HG02981 (cell line): ENCODE data around the gene EIF3J.
"Not testable (repeated sequence)": the region's sequence is repeated elsewhere in the genome, so short reads cannot be mapped to it uniquely, and the experiment has no call there.

Experiments used
- ATAC-seq: cut with Tn5 transposase; IDR thresholded peaks from one replicate; pipeline ENCODE4 v1.9.1; 2021; ENCODE audit warnings: mild to moderate bottlenecking, moderate library complexity; ENCODE audit not compliant: unreplicated experiment

Gene EIF3J

DNA sequence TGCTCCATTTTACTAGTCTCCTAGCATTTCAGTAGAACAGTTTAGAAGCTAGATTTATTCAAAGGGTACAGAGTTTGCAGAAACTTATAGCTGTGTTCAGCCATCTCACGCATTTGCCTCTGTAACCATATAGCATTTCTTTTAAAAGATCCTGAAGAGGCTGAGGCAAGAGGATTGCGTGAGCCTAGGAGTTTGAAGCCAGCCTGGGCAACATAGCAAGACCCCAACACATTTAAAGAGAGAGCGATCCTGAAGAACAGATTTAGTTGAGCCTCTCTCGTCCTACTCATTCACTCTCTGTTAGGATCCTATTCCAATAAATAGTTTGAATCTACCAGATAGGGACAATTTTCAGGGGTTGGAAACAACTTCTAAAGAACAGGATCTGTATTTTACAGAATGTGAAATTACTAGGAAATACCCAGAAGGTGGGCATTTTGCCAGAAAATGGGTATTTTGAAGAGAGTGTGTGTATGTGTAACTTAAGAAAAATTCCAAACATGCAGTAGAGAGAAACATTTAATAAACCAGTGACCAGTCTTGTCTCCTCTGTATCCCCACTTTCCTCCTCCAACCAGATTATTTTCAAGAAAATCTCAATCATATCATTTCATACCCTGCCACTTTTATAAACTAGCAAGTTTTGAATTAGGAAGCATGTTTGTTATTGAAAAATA lies 4.5 kb downstream of the EIF3J start:
- no peak for ATAC-seq

DNA sequence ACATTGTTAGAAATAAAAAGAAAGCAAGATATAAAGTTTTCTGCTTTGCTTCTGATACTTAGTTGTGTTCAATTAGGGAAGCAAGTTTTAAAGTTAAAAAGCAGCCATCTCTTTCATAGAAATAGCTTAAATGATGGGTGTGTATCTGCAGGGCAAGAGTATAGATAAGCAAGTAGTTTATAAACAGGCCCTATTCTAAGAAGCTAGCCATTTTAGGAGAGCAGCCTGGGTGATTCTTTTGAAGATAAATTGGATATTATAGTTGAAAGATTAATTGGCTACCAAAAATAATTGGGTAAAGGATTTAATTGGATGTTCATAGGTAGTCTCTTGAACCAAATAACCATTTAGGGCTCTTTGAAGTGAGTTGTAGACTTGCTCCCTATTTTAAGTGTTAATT lies 5.6 kb downstream of the EIF3J start:
- ATAC-seq: no peak

DNA sequence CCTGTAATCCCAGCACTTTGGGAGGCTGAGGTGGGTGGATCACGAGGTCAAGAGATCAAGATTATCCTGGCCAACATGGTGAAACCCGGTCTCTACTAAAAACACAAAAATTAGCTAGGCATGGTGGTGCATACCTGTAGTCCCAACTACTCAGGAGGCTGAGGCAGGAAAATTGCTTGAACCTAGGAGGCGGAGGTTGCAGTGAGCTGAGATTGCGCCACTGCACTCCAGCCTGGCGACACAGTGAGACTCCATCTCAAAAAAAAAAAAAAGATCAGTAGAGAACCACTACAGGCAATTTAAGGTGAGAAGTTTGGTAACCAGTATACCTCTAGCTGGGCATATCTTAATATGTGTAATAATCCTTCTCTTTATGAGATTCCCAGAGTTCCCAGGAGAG lies 7.8 kb downstream of the EIF3J start:
- ATAC-seq: not testable (repeated sequence)

DNA sequence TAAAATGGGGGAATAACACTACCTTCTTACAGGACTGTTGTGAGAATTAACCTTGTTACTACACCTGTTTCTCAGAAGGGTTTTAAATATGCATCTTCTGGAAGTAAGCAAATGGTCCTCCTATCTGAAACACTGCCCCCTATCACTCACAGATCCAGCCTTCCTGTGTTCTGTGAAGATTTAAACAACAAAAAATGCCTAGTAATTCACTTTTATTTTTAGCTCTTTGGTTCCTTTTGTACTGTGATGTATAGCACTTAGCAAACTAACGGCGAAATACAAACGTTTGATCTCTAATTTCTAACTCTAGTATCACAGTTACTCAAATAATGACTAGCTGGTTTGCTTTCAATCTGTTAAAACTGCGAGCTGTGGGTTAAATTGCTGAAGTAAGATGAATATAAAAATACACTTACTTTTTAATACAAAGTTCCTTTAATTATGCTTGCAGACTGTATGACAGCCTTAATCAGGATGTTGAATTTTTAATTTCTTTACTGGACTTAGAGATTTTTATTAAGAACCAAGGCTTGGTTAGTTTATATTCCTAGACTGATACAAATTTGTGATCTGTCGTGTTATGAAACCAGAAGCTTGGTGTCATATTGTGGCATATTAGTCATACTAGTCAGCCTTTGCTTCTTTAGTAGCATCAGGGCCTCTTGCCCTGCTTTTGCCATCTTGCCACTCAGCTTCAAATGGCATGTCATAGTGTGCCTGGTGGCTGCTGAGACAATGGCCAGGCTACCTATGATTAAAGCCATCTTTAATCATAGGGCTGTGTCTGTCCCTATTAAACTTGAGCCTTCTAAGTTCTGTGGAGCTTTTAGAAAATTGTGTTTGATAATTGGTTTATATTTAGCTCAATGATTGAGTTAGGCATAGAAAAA lies 9.2 kb downstream of the EIF3J start:
- ATAC-seq: peak; percentile 85

DNA sequence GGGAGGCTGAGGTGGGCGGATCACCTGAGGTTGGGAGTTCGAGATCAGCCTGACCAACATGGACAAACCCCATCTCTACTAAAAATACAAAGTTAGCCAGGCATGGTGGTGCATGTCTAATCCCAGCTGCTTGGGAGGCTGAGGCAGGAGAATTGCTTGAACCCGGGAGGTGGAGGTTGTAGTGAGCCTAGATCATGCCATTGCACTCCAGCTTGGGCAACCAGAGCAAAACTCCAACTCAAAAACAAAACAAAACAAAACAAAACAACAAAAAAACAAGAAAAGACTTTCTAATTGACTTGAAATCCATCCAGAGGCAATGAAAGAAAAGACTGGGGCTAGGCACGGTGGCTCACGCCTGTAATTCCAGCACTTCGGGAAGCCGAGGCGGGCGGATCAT lies 12.2 kb downstream of the EIF3J start:
- ATAC-seq: not testable (repeated sequence)

DNA sequence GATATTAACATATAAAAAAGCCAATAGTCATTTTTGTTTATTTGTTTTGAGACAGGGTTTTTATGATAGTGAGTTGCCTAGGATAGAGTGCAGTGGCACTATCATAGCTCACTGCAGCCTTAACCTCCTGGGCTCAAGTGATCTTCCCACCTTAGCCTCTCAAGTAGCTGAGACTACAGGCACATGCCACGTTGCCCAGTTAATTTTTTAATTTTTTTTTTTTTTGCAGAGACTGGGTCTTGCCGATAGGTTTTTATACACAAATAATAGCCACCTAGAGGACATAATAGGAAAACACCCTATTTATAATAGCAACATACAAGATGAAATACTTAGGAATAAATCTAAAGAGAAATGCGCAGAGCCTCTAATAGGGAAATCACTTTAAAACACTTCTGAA lies 13.3 kb downstream of the EIF3J start:
- no peak for ATAC-seq

DNA sequence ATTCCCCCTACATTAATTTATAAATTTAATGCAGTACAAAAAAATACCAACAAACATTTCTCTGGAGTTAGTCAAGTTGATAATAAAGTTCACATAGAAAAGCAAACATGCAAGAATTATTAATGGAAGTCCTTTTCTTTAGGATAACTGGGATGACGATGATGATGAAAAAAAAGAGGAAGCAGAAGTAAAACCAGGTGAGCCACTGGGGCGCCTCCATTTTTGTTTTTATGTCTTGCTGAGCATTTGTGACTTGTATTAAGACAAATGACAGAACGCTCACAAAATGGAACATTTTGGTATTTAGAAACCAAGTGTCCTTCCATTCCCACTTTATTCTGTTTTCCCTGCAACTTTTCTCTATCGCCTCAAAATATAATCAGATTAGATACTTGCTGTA lies 13.8 kb downstream of the EIF3J start:
- no peak for ATAC-seq

DNA sequence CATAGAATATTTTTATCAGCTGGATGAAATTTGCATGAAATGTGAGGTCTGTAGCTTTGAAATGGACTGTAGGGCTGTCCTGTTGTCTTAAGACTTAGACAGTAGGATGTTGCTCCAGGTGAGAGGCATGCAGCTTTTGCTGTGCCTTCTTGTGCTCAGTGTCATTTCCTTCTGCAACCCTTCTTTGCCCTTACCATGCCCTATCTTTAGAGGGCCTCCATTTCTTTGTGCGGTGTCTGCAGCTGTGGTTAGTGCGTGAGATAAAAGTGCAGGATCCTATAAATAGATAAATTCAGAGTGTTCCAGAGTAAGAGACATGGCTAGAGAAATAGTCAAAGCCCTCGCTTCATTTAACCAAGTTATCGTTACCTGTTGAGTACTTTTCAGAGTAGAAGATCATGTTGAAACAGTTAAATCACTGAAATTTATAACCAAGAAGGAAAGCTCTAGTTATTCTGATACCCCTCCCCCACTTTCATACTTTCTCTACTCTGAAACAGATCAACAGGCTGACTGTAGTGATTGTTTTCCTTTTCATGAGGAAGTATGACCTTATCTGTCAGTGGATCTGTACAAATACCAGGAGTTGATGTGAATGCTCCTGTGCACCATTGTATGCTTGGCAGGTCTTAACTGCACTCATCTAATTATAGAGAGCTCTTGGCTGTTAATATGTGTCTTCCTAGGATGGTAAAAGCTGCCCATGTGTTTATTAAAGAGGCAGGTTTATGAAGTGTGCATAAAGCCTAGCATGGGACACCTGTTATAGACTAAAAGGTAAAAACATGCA lies 18.2 kb downstream of the EIF3J start:
- no peak for ATAC-seq

DNA sequence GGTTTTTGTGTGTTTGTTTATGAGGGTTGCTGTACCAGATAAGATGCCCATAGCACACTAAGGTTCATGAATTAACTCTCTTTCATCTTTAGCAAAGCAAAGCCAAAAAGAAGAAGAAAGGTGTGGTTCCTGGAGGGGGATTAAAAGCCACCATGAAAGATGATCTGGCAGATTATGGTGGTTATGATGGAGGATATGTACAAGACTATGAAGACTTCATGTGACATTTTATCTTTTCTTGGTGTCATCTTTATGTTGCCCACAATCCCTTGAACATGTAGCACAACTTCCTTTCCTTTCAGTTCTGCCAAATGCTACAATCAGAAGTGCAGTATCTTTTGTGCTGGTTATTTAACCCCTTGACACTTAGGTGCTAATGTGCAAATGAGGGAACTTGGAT lies 24.0 kb downstream of the EIF3J start:
- not testable (repeated sequence) for ATAC-seq

DNA sequence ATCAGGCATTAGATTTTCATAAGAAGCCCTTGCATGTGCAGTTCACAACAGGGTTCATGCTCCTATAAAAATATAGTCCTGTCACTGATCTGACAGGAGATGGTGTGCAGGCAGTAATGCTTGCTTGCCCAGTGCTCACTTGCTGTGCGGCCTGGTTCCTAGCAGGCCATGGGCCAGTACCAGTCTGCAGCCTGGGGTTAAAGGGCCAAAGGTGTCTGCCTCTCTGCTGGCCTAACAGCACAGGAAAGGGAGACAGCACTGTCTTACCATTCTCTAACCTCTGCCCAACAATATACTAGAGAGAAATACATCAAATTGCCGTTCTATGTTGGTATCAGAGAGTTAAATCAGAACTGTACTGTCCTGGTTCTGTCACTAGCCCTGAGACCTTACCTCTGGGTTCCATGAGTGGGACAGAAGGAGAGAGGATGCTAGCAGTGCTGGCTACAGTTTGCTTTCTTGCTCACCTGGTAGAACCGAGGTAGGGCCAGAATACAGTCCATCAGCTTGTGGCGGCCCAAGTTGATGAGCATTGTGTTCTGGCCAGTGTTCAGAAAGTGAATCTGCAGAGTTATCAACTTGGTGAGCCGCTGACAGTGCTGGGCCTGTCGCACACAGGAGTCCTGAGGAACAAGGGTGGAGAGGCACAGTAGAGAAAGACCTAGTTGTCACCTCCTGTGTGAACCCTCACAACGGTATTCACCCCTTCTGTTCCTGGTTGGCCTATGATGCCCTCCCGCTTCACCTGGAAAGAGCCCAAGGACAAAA lies 28.6 kb downstream of the EIF3J start:
- no peak for ATAC-seq

DNA sequence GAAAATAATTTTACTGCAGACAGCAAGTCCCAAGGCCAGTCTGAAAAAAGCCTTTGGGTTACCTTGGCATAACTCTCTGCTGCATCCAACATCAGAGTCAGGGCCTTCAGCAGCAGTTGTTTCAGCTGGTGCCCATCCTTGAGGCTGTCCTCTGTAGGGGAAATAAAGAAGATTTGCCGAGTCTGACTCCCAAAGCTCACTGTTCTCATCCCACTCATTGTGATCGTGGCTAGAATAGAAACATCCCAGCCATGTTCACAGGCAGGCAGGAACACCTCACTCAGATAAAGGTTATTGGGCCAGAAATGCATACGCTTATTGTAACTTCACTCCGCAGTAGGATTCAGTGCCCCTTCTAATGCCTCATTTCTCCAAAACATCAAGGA lies 29.2 kb downstream of the EIF3J start:
- no peak for ATAC-seq

DNA sequence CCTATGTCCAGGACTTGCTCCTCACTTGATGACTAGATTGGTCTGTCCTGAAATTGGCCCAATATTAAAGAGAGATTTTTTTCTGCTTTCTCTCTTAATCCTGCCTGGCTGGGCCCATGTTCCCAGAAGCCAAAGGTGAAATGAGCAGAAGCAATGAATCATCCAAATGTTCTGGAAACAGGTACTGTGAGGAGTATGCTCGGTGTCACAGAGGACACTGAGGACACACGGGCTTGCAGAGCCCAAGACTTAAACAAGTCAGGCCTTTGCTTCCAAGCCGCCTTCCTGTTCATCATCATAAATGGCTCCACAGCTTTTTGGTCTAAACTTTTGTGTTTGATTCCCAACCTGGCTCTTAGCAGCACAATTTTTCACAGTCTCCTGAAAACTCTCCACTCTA lies 31.4 kb downstream of the EIF3J start:
- ATAC-seq: no peak

DNA sequence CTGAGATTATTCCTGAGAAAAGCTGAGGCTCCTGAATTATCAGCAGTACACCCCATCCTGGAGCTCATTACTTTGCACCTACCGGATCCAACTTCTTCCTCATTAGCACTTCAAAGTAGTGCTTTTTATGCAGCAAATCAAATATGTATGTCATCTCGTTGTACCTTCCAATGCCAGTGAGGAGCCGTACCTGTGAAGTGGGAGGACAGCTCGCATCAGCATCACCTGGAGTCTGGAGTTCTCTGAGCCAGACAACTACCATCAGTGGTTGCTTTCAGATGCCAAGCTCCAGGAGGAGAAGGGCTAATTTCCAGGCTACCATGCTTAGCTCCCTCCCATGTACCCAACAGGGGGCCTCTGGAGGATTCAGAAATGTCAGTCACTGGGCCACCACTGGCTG lies 32.4 kb downstream of the EIF3J start:
- no peak for ATAC-seq

DNA sequence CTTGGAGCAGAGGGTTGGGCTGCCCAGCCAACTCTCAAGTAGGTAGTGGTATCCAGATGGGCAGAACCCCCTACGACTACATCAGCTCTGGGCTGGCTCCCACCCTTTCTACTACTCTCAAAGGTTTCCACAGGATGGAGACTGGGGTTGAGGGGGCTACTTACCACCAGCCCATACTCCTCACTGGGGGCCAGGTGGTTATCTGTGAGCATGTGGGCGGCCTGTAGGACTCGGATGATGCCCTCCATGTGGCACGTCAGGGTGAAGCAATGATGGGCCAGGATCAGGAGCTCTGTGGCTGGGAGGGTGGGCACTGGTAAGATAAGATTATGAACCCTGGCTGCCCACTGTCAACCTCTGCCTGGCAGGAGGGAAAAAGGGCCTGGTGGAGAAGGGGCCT lies 33.4 kb downstream of the EIF3J start:
- no peak for ATAC-seq

DNA sequence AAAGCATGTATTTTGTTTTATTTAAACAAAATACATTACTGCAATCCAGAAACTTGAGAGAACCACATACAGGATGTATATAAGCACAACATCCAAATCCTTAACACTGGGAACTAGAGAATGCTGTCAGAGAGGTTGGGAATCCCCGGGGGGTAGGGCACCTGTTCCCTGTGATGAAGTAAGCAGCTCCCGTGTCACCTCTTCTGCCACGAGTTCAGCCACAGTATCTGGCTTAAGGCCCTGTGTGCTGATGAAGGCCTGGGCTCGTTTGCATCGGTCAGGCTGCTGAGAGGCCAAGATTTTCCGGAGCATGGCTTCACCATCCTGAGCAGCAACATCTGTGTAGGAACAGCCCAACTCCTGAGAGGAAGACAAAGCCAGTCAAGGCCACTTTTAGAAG lies 36.4 kb downstream of the EIF3J start:
- no peak for ATAC-seq

DNA sequence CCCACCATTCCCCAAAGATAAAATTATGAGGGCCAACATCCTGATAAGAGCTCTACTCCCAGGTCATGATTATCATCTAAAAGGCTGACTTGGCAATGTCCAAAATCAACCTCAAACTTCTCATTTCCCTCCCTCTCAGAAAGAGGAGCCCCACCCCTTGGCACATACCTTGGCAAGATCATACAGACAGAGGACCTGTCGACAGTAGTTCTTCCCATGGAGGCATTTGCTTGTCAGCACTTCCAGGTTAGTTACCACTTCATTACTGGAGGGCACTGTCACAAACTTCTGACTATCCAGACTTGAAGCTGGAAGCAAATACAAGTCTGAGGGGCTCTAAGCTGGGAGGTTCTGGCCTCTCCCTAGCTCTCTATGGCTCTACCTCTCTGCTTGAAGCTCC lies 37.8 kb downstream of the EIF3J start:
- ATAC-seq: no peak

DNA sequence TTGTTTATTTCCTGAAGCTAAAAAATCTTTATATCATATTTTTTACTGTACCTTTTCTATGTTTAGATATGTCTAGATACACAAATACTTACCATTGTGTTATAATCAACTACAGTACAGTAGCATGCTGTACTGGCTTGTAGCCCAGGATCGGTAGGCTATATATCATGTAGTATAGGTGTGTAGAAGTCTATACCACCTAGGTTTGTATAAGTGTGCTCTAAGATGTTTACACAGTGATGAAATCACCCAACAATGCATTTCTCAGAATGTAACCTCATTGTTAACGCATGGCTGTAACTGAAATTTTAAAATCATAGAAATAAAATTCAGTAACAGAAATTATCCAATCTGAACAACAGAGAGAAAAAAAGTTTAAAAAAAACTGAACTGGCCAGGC lies 43.2 kb downstream of the EIF3J start:
- ATAC-seq: no peak

DNA sequence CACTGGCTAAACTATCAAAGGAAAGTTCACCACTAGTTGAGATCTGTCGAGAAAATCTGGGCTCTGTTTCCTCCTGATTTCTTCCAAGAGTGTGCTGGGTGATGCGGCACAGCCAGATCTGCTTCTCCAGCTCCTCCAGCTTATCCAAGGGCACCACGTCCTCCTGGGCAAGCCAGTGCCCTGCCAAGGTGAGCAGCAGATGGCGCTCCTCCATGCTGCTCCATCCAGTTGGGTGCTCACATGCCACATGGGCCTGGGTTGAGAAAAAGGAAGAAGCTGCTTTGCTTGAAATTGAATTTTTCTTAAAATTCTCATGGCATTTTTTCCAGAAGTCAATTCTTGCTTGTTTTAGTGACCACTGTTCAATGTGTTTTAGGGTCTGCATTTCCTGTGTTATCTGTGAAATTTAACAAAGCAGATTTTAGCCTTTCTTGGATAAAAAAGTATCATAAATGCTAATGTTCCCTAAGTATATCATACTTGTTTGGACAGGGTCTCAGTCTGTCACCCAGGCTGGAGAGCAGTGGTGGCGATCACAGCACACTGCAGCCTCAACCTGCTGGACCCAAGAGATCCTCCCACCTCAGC lies 47.3 kb downstream of the EIF3J start:
- ATAC-seq: no peak

DNA sequence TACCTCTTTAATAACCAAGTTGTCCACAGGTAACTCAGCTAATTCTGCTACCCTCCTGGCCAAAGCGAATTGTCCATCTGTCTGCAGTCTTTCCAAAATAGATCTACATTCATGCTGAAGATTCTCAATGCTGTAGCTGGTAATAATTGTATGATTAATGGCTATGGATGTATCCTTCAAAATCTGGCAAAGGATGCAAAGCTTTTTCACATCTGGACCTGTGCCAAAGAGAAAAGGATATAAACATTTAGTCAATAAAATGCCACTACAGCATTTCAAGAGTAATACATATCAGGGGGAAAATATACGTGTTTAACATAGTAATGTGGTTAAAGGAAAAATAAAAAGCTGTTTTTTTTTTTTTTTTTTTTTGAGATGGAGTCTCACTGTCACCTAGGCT lies 48.7 kb downstream of the EIF3J start:
- no peak for ATAC-seq

DNA sequence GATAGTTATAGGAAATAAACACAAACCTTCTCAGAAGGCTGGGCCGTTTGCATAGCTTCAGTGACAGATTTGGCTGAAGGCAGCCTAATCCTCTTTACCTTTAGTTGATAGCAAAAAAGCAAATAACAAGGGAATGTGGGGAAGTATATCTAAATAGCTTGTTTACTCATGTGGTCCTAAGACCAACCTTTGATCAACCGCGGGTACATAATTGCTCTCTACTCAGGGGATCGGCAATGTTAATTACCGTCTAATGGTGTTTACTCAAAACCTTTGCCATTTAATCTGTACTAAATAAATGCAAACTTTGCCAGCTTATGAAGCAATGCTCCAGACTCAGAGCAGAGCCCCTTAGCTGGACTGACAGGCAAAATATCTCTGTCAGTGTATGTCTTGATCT lies 51.6 kb downstream of the EIF3J start:
- no peak for ATAC-seq

DNA sequence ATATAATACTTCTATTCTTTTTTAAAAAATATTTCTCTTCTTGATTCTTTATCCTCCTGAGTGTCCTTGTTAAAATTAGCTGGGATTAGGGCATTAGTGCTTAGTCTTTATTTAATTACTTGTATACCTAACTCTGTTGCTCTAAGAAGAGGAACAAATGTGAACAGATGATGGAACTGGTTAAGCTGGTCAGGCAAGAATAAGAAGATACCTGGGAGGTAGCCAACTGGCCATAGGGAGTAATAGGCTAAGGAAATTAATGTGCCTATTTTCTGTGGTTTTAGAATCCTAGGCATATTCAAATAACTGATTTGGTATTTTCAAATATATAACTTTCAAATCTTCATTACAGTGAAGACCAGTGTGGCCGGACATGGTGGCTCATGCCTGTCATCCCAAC lies 54.4 kb downstream of the EIF3J start:
- no peak for ATAC-seq
